HCT116 (cell line): Measurements from ENCODE around the gene P4HTM. TPM values are rescaled to one million over a fixed set of nuclear protein-coding genes. Genes with fewer than 3 reads are reported as not detected.

Source experiments
- ATAC-seq: fragments of 200-7000 bp; cut with Tn5 transposase; 2 replicates; pipeline ENCODE4 v1.9.1; 2020; ENCODE audit warnings: mild to moderate bottlenecking, moderate library complexity
- BruUV-seq: library from RNA; stranded (reverse); fragments of 400-500 nt; replicated peaks from 2 replicates; lab custom pipeline; 2021; lab: Mats Ljungman, UMichigan
- CTCF ChIA-PET: fragments of 300-600 bp; sonication (Branson Sonifier 250); formaldehyde crosslinking; loops from one replicate; lab custom pipeline; 2021; ENCODE audit warnings: antibody characterized with exemption; lab: Charles Lee
- POLR2A ChIA-PET: fragments of 300-600, 350-600 bp; sonication (Branson Sonifier 250); formaldehyde crosslinking; loops from one replicate; lab custom pipeline; 2021; ENCODE audit warnings: antibody characterized with exemption; lab: Charles Lee
- RAD21 ChIA-PET, 2 experiments: fragments of 300-600 bp; sonication (Branson Sonifier 250); formaldehyde crosslinking; loops; one replicate each; lab custom pipeline; 2023; ENCODE audit warnings: low total read pairs in 2 of 2; ENCODE audit not compliant: uncharacterized antibody in 2 of 2, unreplicated experiment in 2 of 2, low non-redundant PET in 1 of 2; lab: Charles Lee
- DNase-seq: peaks from one replicate; pipeline ENCODE4 v3.0.0-alpha.2; 2010; ENCODE audit warnings: low read depth, low spot score
- H2AFZ ChIP-seq: fragments of 200-600 bp; shearing (Covaris generic), sonication (generic); 2 replicates; pipeline ENCODE4 v1.6.1; 2017; ENCODE audit warnings: low read depth, mixed run types, mixed read lengths, antibody characterized with exemption, low read length; ENCODE audit not compliant: poor library complexity, severe bottlenecking
- H3K27ac ChIP-seq: 2 replicates; pipeline ENCODE4 v1.5.1; 2012; ENCODE audit warnings: low read depth, low read length
- H3K27me3 ChIP-seq: fragments of 200-600 bp; sonication (generic); 2 replicates; pipeline ENCODE4 v1.6.1; 2016; ENCODE audit warnings: mixed run types, low read length, mixed read lengths; ENCODE audit not compliant: insufficient read depth
- H3K36me3 ChIP-seq, 2 experiments: fragments of 200-500 bp in 1 of 2; fragments of 200-600 bp in 1 of 2; sonication (Bioruptor generic) in 1 of 2; sonication (generic) in 1 of 2; 2 replicates each; pipeline versions ENCODE4 v1.5.1 to v1.6.1; 2014 to 2016; ENCODE audit warnings: low read length in 2 of 2, inconsistent platforms in 1 of 2, mixed read lengths in 1 of 2, mixed run types in 1 of 2; ENCODE audit not compliant: insufficient read depth in 2 of 2, control insufficient read depth in 1 of 2
- H3K4me1 ChIP-seq, 2 experiments: fragments of 200-600 bp in 1 of 2; sonication (generic) in 1 of 2; 2 replicates each; pipeline versions ENCODE4 v1.5.1 to v1.6.1; 2012 to 2017; ENCODE audit warnings: low read length in 2 of 2, inconsistent platforms in 1 of 2, mild to moderate bottlenecking in 1 of 2, mixed read lengths in 1 of 2, mixed run types in 1 of 2, moderate library complexity in 1 of 2; ENCODE audit not compliant: insufficient read depth in 2 of 2, control insufficient read depth in 1 of 2
- H3K4me2 ChIP-seq: fragments of 200-600 bp; sonication (generic); 2 replicates; pipeline ENCODE4 v1.6.1; 2017; ENCODE audit warnings: mixed run types, low read length, mixed read lengths
- H3K4me3 ChIP-seq, 2 experiments: fragments of 200-600 bp in 1 of 2; sonication (generic) in 1 of 2; replicated peaks in 1 of 2; 2 replicates each; pipeline ENCODE4 v1.5.1; 2011 to 2016; ENCODE audit warnings: low read length in 2 of 2, control low read depth in 1 of 2, low read depth in 1 of 2, mild to moderate bottlenecking in 1 of 2, mixed read lengths in 1 of 2, mixed run types in 1 of 2
- H3K79me2 ChIP-seq: fragments of 200-600 bp; sonication (generic); 2 replicates; pipeline ENCODE4 v1.6.1; 2017; ENCODE audit warnings: mild to moderate bottlenecking, mixed run types, low read length, moderate library complexity, mixed read lengths; ENCODE audit not compliant: insufficient read depth
- H3K9ac ChIP-seq: fragments of 200-600 bp; sonication (generic); 2 replicates; pipeline ENCODE4 v1.6.1; 2016; ENCODE audit warnings: low read length, mixed read lengths
- H3K9me2 ChIP-seq: fragments of 200-600 bp; sonication (generic), shearing (Covaris generic); 2 replicates; pipeline ENCODE4 v1.6.1; 2017; ENCODE audit warnings: mixed run types, mild to moderate bottlenecking, moderate library complexity; ENCODE audit not compliant: insufficient read depth
- H3K9me3 ChIP-seq, 2 experiments: fragments of 200-500 bp in 1 of 2; fragments of 200-600 bp in 1 of 2; sonication (Bioruptor generic) in 1 of 2; sonication (generic) in 1 of 2; 2 replicates each; pipeline ENCODE4 v1.6.1; 2014 to 2017; ENCODE audit warnings: low read length in 2 of 2, mixed read lengths in 2 of 2, inconsistent platforms in 1 of 2, low read depth in 1 of 2, mild to moderate bottlenecking in 1 of 2, mixed run types in 1 of 2, moderate library complexity in 1 of 2; ENCODE audit not compliant: control insufficient read depth in 1 of 2, insufficient read depth in 1 of 2
- H4K20me1 ChIP-seq: fragments of 200-600 bp; sonication (generic), shearing (Covaris generic); 2 replicates; pipeline ENCODE4 v1.6.1; 2017; ENCODE audit warnings: mixed run types, mild to moderate bottlenecking, moderate library complexity; ENCODE audit not compliant: insufficient read depth
- ATF3 ChIP-seq: IDR thresholded peaks from 2 replicates; pipeline ENCODE4 v1.6.1; 2012
- CBX3 ChIP-seq: IDR thresholded peaks from 2 replicates; pipeline ENCODE4 v1.6.1; 2012; ENCODE audit warnings: low read depth
- CEBPB ChIP-seq: IDR thresholded peaks from 2 replicates; pipeline ENCODE4 v1.6.1; 2012; ENCODE audit warnings: low read depth
- EGR1 ChIP-seq: IDR thresholded peaks from 2 replicates; pipeline ENCODE4 v1.6.1; 2012; ENCODE audit warnings: low read depth
- ELF1 ChIP-seq: IDR thresholded peaks from 2 replicates; pipeline ENCODE4 v1.6.1; 2012; ENCODE audit warnings: low read depth, borderline replicate concordance
- EZH2 ChIP-seq: fragments of 200-600 bp; sonication (generic); IDR thresholded peaks from 2 replicates; pipeline ENCODE4 v1.6.1; 2017; ENCODE audit warnings: antibody characterized with exemption, mixed run types
- EZH2phosphoT487 ChIP-seq: fragments of 200-600 bp; IDR thresholded peaks from 2 replicates; pipeline ENCODE4 v1.6.1; 2018; ENCODE audit warnings: antibody characterized with exemption, borderline replicate concordance
- FOSL1 ChIP-seq: IDR thresholded peaks from 2 replicates; pipeline ENCODE4 v1.6.1; 2012; ENCODE audit warnings: low read depth
- POLR2AphosphoS5 ChIP-seq: IDR thresholded peaks from 2 replicates; pipeline ENCODE4 v1.6.1; 2011; ENCODE audit warnings: mild to moderate bottlenecking, low read depth, low read length, moderate library complexity
- REST ChIP-seq: IDR thresholded peaks from 2 replicates; pipeline ENCODE4 v1.6.1; 2012; ENCODE audit warnings: low read depth
- SIN3A ChIP-seq: IDR thresholded peaks from 2 replicates; pipeline ENCODE4 v1.6.1; 2012; ENCODE audit warnings: low read depth
- SP1 ChIP-seq: IDR thresholded peaks from 2 replicates; pipeline ENCODE4 v1.6.1; 2012; ENCODE audit warnings: low read depth
- SRF ChIP-seq: IDR thresholded peaks from 2 replicates; pipeline ENCODE4 v1.6.1; 2012; ENCODE audit warnings: low read depth
- TCF7L2 ChIP-seq: IDR thresholded peaks from 2 replicates; pipeline ENCODE4 v1.7.0; 2011; ENCODE audit warnings: borderline replicate concordance, inconsistent platforms; ENCODE audit not compliant: insufficient read depth, insufficient read length; ENCODE audit errors: extremely low read depth
- YY1 ChIP-seq: IDR thresholded peaks from 2 replicates; pipeline ENCODE4 v1.6.1; 2011; ENCODE audit warnings: low read length, low read depth, moderate library complexity, mild to moderate bottlenecking; ENCODE audit not compliant: insufficient replicate concordance; ENCODE audit errors: extremely low read depth
- intact Hi-C: fragments of 100-400 bp; cut with micrococcal nuclease; formaldehyde crosslinking; loops from 2 replicates; pipeline ENCODE4 v1.10.0; 2022
- total RNA-seq: library from RNA; stranded (reverse); gene quantifications from one replicate; pipeline ENCODE4 v1.2.1, GENCODE V29; 2021; ENCODE audit not compliant: unreplicated experiment
- TF ChIP-seq, protein P1 (sequence below), 3 experiments: fragments of 200-600 bp in 1 of 3; sonication (generic) in 1 of 3; IDR thresholded peaks in 2 of 3; conservative IDR thresholded peaks in 1 of 3; 2 replicates each; pipeline ENCODE4 v1.5.1; 2012 to 2017; ENCODE audit warnings: low read depth in 2 of 3, low read length in 2 of 3, antibody characterized with exemption in 1 of 3, borderline replicate concordance in 1 of 3, control low read depth in 1 of 3, mild to moderate bottlenecking in 1 of 3, mixed read lengths in 1 of 3, mixed run types in 1 of 3, moderate library complexity in 1 of 3; ENCODE audit not compliant: insufficient read depth in 1 of 3
- TF ChIP-seq, protein P2 (sequence below): IDR thresholded peaks from 2 replicates; pipeline ENCODE4 v1.6.1; 2011; ENCODE audit warnings: mild to moderate bottlenecking, low read length, moderate library complexity; ENCODE audit not compliant: insufficient replicate concordance; ENCODE audit errors: extremely low read depth

Gene P4HTM
- total RNA-seq, 1 experiment from 2014 or later, result 60.5 TPM

GRCh38 chr3:48945891-48946549 lies 44.0 kb upstream of the P4HTM start (continued):
- TF ChIP-seq CEBPB (no peak), SIN3A (no peak), YY1 (no peak), EGR1 (no peak)

GRCh38 chr3:48949376-48949717 lies 40.7 kb upstream of the P4HTM start:
- H3K4me1 ChIP-seq, result 0 out of 4 replicates have a peak, but pooled peaks cover 0 to 4% of the 10 kb centered on the region in 2 experiments
- BruUV-seq, result no TSS peak
- intact Hi-C loops, result no loop called here
- TF ChIP-seq FOSL1 (no peak), SIN3A (no peak), CEBPB (no peak), SRF (no peak), EZH2phosphoT487 (no peak), POLR2AphosphoS5 (no peak), ELF1 (no peak), ATF3 (no peak), REST (no peak), CBX3 (no peak), EGR1 (no peak), TCF7L2 (no peak), SP1 (no peak), EZH2 (no peak)
- TF ChIP-seq, protein P1, sequence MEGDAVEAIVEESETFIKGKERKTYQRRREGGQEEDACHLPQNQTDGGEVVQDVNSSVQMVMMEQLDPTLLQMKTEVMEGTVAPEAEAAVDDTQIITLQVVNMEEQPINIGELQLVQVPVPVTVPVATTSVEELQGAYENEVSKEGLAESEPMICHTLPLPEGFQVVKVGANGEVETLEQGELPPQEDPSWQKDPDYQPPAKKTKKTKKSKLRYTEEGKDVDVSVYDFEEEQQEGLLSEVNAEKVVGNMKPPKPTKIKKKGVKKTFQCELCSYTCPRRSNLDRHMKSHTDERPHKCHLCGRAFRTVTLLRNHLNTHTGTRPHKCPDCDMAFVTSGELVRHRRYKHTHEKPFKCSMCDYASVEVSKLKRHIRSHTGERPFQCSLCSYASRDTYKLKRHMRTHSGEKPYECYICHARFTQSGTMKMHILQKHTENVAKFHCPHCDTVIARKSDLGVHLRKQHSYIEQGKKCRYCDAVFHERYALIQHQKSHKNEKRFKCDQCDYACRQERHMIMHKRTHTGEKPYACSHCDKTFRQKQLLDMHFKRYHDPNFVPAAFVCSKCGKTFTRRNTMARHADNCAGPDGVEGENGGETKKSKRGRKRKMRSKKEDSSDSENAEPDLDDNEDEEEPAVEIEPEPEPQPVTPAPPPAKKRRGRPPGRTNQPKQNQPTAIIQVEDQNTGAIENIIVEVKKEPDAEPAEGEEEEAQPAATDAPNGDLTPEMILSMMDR (IDR thresholded peaks at IDR 0.05 in 2 of 3, conservative IDR thresholded peaks at IDR 0.05 in 1 of 3; ENCODE audit: borderline replicate concordance in 1 of 3, insufficient read depth in 1 of 3, low read depth in 2 of 3, low read length in 2 of 3), result no peak
- TF ChIP-seq, protein P2, sequence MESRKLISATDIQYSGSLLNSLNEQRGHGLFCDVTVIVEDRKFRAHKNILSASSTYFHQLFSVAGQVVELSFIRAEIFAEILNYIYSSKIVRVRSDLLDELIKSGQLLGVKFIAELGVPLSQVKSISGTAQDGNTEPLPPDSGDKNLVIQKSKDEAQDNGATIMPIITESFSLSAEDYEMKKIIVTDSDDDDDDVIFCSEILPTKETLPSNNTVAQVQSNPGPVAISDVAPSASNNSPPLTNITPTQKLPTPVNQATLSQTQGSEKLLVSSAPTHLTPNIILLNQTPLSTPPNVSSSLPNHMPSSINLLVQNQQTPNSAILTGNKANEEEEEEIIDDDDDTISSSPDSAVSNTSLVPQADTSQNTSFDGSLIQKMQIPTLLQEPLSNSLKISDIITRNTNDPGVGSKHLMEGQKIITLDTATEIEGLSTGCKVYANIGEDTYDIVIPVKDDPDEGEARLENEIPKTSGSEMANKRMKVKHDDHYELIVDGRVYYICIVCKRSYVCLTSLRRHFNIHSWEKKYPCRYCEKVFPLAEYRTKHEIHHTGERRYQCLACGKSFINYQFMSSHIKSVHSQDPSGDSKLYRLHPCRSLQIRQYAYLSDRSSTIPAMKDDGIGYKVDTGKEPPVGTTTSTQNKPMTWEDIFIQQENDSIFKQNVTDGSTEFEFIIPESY, result no peak
- ChIA-PET RAD21 (no interaction called here), POLR2A (no interaction called here), CTCF (no interaction called here)
- H3K27me3 ChIP-seq, result no peaks in the 10 kb centered on the region
- no peak overlapping the region for H2AFZ ChIP-seq
- H3K36me3 ChIP-seq, result 0 out of 4 replicates have a peak, but pooled peaks cover 2 to 3% of the 10 kb centered on the region in 2 experiments
- H3K9me2 ChIP-seq, result no peaks in the 10 kb centered on the region
- no peak overlapping the region for H3K27ac ChIP-seq
- no peak overlapping the region for H3K4me2 ChIP-seq
- H3K79me2 ChIP-seq, result peaks cover 89% of the 10 kb centered on the region
- ATAC-seq, result no peak
- H3K4me3 ChIP-seq, result no peak overlapping the region
- DNase-seq, result no peak
- H3K9ac ChIP-seq, result no peak overlapping the region
- peaks cover 10% of the 10 kb centered on the region; the same call in 1 of the 2 replicates for H4K20me1 ChIP-seq
- no peaks in the 10 kb centered on the region for H3K9me3 ChIP-seq
